ENCODE measurements around the gene HMCES. TPM values are rescaled to one million over a fixed set of nuclear protein-coding genes. Genes with fewer than 3 reads are reported as not detected.

HMCES gene
- total and polyA plus RNA-seq, 2 of the 13 experiments (the other 11 are each of a cell fraction or from before 2014, with no cell fraction given): 16.1 to 37.5 TPM

- TF ChIP-seq KDM1A (CRISPR knock-in tag; IDR thresholded peaks at IDR 0.05): no peak
- no peak for TF ChIP-seq FOXM1 (CRISPR knock-in tag; IDR thresholded peaks at IDR 0.05)
- 0 out of 2 replicates have a peak, but pooled peaks have one; percentile 53 for TF ChIP-seq HIVEP1 (CRISPR knock-in tag; IDR thresholded peaks at IDR 0.05)
- TF ChIP-seq RARG (CRISPR knock-in tag; IDR thresholded peaks at IDR 0.05; ENCODE audit: low read depth): no peak
- TF ChIP-seq TARDBP (CRISPR knock-in tag; IDR thresholded peaks at IDR 0.05): no peak
- 0 out of 2 replicates have a peak, but pooled peaks have one; percentile 15 for TF ChIP-seq NR2F2 (IDR thresholded peaks at IDR 0.05; ENCODE audit: borderline replicate concordance, low read depth)
- TF ChIP-seq RBM39 (IDR thresholded peaks at IDR 0.05; ENCODE audit: low read depth, low read length, poor library complexity, severe bottlenecking): no peak
- peak; percentile 70 for TF ChIP-seq MAX (IDR thresholded peaks at IDR 0.05)
- no peak for TF ChIP-seq ZNF441 (CRISPR knock-in tag; IDR thresholded peaks at IDR 0.05; ENCODE audit: borderline replicate concordance)
- TF ChIP-seq CEBPB (IDR thresholded peaks at IDR 0.05; ENCODE audit: borderline replicate concordance, low read depth, low read length): no peak
- no peak for TF ChIP-seq ZNF354B (CRISPR knock-in tag; IDR thresholded peaks at IDR 0.05)
- 0 out of 2 replicates have a peak, but pooled peaks have one; percentile 13 for TF ChIP-seq ZNF766 (CRISPR knock-in tag; IDR thresholded peaks at IDR 0.05; ENCODE audit: borderline replicate concordance)
- peak; percentile 77 for TF ChIP-seq ZC3H13 (CRISPR knock-in tag; IDR thresholded peaks at IDR 0.05)
- no peak for TF ChIP-seq NFE2L1 (CRISPR knock-in tag; IDR thresholded peaks at IDR 0.05; ENCODE audit: borderline replicate concordance)
- TF ChIP-seq DBP (CRISPR knock-in tag; IDR thresholded peaks at IDR 0.05; ENCODE audit: not compliant biosample characterization): no peak
- TF ChIP-seq ETS1 (CRISPR knock-in tag; IDR thresholded peaks at IDR 0.05): no peak
- TF ChIP-seq ZNF143 (CRISPR knock-in tag; IDR thresholded peaks at IDR 0.05): no peak
- no peak for TF ChIP-seq MLLT10 (CRISPR knock-in tag; IDR thresholded peaks at IDR 0.05)
- TF ChIP-seq HMG20A (CRISPR knock-in tag; IDR thresholded peaks at IDR 0.05; ENCODE audit: borderline replicate concordance): 0 out of 2 replicates have a peak, but pooled peaks have one; percentile 29
- 0 out of 2 replicates have a peak, but pooled peaks have one; percentile 55 for TF ChIP-seq ZNF770 (CRISPR knock-in tag; IDR thresholded peaks at IDR 0.05)
- TF ChIP-seq HES4 (CRISPR knock-in tag; IDR thresholded peaks at IDR 0.05; ENCODE audit: borderline replicate concordance): no peak
- no peak; the same call in 1 of the 2 replicates for TF ChIP-seq ZNF451 (CRISPR knock-in tag; IDR thresholded peaks at IDR 0.05)
- TF ChIP-seq CTCF (CRISPR knock-in tag; IDR thresholded peaks at IDR 0.05): peak; percentile 78
- peak; percentile 74; the same call in 1 of the 2 replicates for TF ChIP-seq GPN1 (CRISPR knock-in tag; IDR thresholded peaks at IDR 0.05; ENCODE audit: borderline replicate concordance)
Measured at GRCh38 chr3:129316248-129317013, 37.8 kb downstream of the HMCES start (continued).
